Measurements from ENCODE around the gene ERO1B. TPM values are rescaled to one million over a fixed set of nuclear protein-coding genes. Genes with fewer than 3 reads are reported as not detected.
"Not testable (repeated sequence)": the region's sequence is repeated elsewhere in the genome, so short reads cannot be mapped to it uniquely, and the experiment has no call there.

ERO1B gene
- total and polyA plus RNA-seq, 2 donors: 4.3 to 14.2 TPM

DNA sequence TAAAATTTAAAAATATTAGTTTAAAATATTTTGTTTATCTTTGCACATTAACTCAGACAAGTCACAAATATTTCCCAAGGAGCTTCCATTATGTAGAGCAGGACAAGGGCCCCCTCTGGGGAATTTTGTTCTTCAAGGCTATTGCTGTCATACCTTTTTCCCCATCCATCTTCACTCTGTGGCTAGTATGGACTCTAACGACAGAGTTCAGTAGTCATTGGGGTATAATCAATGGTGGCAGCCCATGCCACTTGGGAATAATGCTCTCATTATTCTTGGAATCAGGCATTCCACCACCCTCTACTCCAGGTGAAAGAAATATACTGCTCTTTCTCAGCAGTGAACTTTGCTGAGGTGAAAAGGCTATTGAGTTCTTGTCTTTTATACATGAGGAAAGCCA is 38.5 kb upstream of the ERO1B start:
- Histone ChIP-seq H3K27ac (ENCODE audit: low read depth in 1 of 2, low read length in 1 of 2) (no peak overlapping the region), H3K4me3 (ENCODE audit: low read length in 2 of 2) (no peak overlapping the region), H3K9me3 (ENCODE audit: control insufficient read depth in 2 of 2, insufficient read depth in 1 of 2, low read length in 1 of 2) (peaks cover 0 to 5% of the 10 kb centered on the region in 2 donors), H3K36me3 (ENCODE audit: control insufficient read depth in 2 of 2, insufficient read depth in 2 of 2, low read length in 1 of 2) (no peaks in the 10 kb centered on the region), H3K27me3 (ENCODE audit: control insufficient read depth in 2 of 2, insufficient read depth in 1 of 2, low read length in 1 of 2) (no peaks in the 10 kb centered on the region), H3K4me1 (ENCODE audit: control insufficient read depth in 2 of 2, insufficient read depth in 2 of 2, low read length in 2 of 2) (no peaks in the 10 kb centered on the region)
- WGBS: 96% methylated on average over 1 of the region's 1 CpG
- DNase-seq (ENCODE audit: low read depth in 6 of 9, low spot score in 9 of 9): no peak

DNA sequence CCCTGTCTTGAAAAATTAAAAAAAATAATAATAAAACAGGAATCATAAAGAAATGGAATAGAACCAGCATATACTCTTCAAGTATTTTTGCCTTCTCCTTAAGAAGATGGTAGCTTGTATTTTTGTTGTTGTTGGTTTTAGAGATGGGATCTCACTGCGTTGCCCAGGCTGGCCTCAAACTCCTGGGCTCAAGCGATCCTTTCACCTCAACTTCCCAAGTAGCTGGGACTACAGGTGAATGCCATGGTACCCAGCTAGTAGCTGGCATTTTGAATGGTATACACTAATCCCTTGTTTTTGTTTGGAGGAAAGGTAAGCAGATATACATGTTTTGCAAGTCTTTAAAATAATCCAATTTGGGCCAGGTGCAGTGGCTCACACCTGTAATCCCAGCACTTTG is 34.7 kb upstream of the ERO1B start:
- Histone ChIP-seq H3K4me3 (ENCODE audit: low read length in 2 of 2) (no peak overlapping the region), H3K4me1 (ENCODE audit: control insufficient read depth in 2 of 2, insufficient read depth in 2 of 2, low read length in 2 of 2) (no peaks in the 10 kb centered on the region), H3K9me3 (ENCODE audit: control insufficient read depth in 2 of 2, insufficient read depth in 1 of 2, low read length in 1 of 2) (no peaks in the 10 kb centered on the region), H3K36me3 (ENCODE audit: control insufficient read depth in 2 of 2, insufficient read depth in 2 of 2, low read length in 1 of 2) (no peaks in the 10 kb centered on the region), H3K27ac (ENCODE audit: low read depth in 1 of 2, low read length in 1 of 2) (no peak overlapping the region), H3K27me3 (ENCODE audit: control insufficient read depth in 2 of 2, insufficient read depth in 1 of 2, low read length in 1 of 2) (no peaks in the 10 kb centered on the region)
- no peak for DNase-seq (ENCODE audit: low read depth in 6 of 9, low spot score in 9 of 9)
- over 99% methylated on average over 2 of the region's 2 CpGs for WGBS

- no peak overlapping the region for H3K4me3 ChIP-seq (ENCODE audit: low read length in 2 of 2)
- H3K27ac ChIP-seq (ENCODE audit: low read depth in 1 of 2, low read length in 1 of 2): no peak overlapping the region
- H3K27me3 ChIP-seq (ENCODE audit: control insufficient read depth in 2 of 2, insufficient read depth in 1 of 2, low read length in 1 of 2): no peaks in the 10 kb centered on the region
- H3K4me1 ChIP-seq (ENCODE audit: control insufficient read depth in 2 of 2, insufficient read depth in 2 of 2, low read length in 2 of 2): no peaks in the 10 kb centered on the region
- WGBS: 95% methylated on average over 2 of the region's 2 CpGs
- H3K9me3 ChIP-seq (ENCODE audit: control insufficient read depth in 2 of 2, insufficient read depth in 1 of 2, low read length in 1 of 2): no peaks in the 10 kb centered on the region
- DNase-seq (ENCODE audit: low read depth in 6 of 9, low spot score in 9 of 9): no peak
- H3K36me3 ChIP-seq (ENCODE audit: control insufficient read depth in 2 of 2, insufficient read depth in 2 of 2, low read length in 1 of 2): no peaks in the 10 kb centered on the region
These were observed 33.8 kb upstream of the ERO1B start for GRCh38 chr1:236315518-236315917.

DNA sequence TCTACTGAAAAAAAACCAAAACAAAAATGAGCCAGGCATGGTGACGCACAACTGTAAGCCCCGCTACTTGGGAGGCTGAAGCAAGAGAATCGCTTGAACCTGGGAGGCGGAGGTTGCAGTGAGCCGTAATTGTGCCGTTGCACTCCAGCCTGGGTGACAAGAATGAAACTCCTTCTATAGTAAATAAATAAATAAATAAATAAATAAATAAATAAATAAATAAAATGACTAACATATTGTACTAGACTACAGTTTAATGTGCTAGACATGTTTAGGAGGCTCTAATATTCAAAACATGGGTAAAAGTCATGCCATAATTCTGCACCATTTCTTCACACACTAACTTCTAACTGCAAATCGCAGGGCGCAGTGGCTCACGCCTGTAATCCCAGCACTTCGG is 33.3 kb upstream of the ERO1B start:
- WGBS: 97% methylated on average over 10 of the region's 10 CpGs
- H3K27ac ChIP-seq (ENCODE audit: low read depth in 1 of 2, low read length in 1 of 2): no peak overlapping the region
- H3K9me3 ChIP-seq (ENCODE audit: control insufficient read depth in 2 of 2, insufficient read depth in 1 of 2, low read length in 1 of 2): no peaks in the 10 kb centered on the region
- H3K4me3 ChIP-seq (ENCODE audit: low read length in 2 of 2): no peak overlapping the region
- no peak for DNase-seq (ENCODE audit: low read depth in 6 of 9, low spot score in 9 of 9)
- no peaks in the 10 kb centered on the region for H3K36me3 ChIP-seq (ENCODE audit: control insufficient read depth in 2 of 2, insufficient read depth in 2 of 2, low read length in 1 of 2)
- H3K4me1 ChIP-seq (ENCODE audit: control insufficient read depth in 2 of 2, insufficient read depth in 2 of 2, low read length in 2 of 2): no peaks in the 10 kb centered on the region
- H3K27me3 ChIP-seq (ENCODE audit: control insufficient read depth in 2 of 2, insufficient read depth in 1 of 2, low read length in 1 of 2): no peaks in the 10 kb centered on the region

DNA sequence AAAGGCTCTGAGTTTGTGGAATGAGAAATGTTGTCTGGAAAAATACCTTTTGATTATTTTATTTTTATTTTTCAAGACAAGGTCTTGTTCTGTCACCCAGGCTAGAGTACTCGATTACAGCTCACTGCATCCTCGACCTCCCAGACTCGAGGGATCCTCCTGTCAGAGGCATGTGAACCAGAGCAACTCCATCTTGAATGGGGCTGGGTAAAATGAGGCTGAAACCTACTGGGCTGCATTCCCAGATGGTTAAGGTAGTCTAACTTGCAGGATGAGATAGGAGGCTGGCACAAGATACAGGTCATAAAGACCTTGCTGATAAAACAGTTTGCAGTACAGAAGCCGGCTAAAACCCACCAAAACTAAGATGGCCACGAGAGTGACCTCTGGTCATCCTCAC is 32.3 kb upstream of the ERO1B start:
- not testable (repeated sequence) for DNase-seq (ENCODE audit: low read depth in 6 of 9, low spot score in 9 of 9); H3K9me3 ChIP-seq (ENCODE audit: control insufficient read depth in 2 of 2, insufficient read depth in 1 of 2, low read length in 1 of 2); H3K4me3 ChIP-seq (ENCODE audit: low read length in 2 of 2); H3K27me3 ChIP-seq (ENCODE audit: control insufficient read depth in 2 of 2, insufficient read depth in 1 of 2, low read length in 1 of 2); H3K27ac ChIP-seq (ENCODE audit: low read depth in 1 of 2, low read length in 1 of 2); H3K36me3 ChIP-seq (ENCODE audit: control insufficient read depth in 2 of 2, insufficient read depth in 2 of 2, low read length in 1 of 2); H3K4me1 ChIP-seq (ENCODE audit: control insufficient read depth in 2 of 2, insufficient read depth in 2 of 2, low read length in 2 of 2)
- 95% methylated on average over 5 of the region's 5 CpGs for WGBS

- Histone ChIP-seq H3K4me1 (ENCODE audit: control insufficient read depth in 2 of 2, insufficient read depth in 2 of 2, low read length in 2 of 2) (no peaks in the 10 kb centered on the region), H3K4me3 (ENCODE audit: low read length in 2 of 2) (no peak overlapping the region), H3K27me3 (ENCODE audit: control insufficient read depth in 2 of 2, insufficient read depth in 1 of 2, low read length in 1 of 2) (no peaks in the 10 kb centered on the region), H3K27ac (ENCODE audit: low read depth in 1 of 2, low read length in 1 of 2) (no peak overlapping the region), H3K36me3 (ENCODE audit: control insufficient read depth in 2 of 2, insufficient read depth in 2 of 2, low read length in 1 of 2) (no peaks in the 10 kb centered on the region), H3K9me3 (ENCODE audit: control insufficient read depth in 2 of 2, insufficient read depth in 1 of 2, low read length in 1 of 2) (no peaks in the 10 kb centered on the region)
- 93% methylated on average over 2 of the region's 2 CpGs for WGBS
- no peak for DNase-seq (ENCODE audit: low read depth in 6 of 9, low spot score in 9 of 9)
These were observed 31.7 kb upstream of the ERO1B start for GRCh38 chr1:236313427-236313826.

GRCh38 chr1:236311040-236311439 is 29.3 kb upstream of the ERO1B start:
- Histone ChIP-seq H3K27ac (ENCODE audit: low read depth in 1 of 2, low read length in 1 of 2) (no peak overlapping the region), H3K9me3 (ENCODE audit: control insufficient read depth in 2 of 2, insufficient read depth in 1 of 2, low read length in 1 of 2) (no peaks in the 10 kb centered on the region), H3K4me1 (ENCODE audit: control insufficient read depth in 2 of 2, insufficient read depth in 2 of 2, low read length in 2 of 2) (no peaks in the 10 kb centered on the region), H3K27me3 (ENCODE audit: control insufficient read depth in 2 of 2, insufficient read depth in 1 of 2, low read length in 1 of 2) (no peaks in the 10 kb centered on the region), H3K36me3 (ENCODE audit: control insufficient read depth in 2 of 2, insufficient read depth in 2 of 2, low read length in 1 of 2) (no peaks in the 10 kb centered on the region), H3K4me3 (ENCODE audit: low read length in 2 of 2) (no peak overlapping the region)
- DNase-seq (ENCODE audit: low read depth in 6 of 9, low spot score in 9 of 9): no peak
- 88% methylated on average over 4 of the region's 4 CpGs for WGBS

GRCh38 chr1:236308827-236309226 is 27.1 kb upstream of the ERO1B start:
- 97% methylated on average over 5 of the region's 5 CpGs for WGBS
- Histone ChIP-seq H3K36me3 (ENCODE audit: control insufficient read depth in 2 of 2, insufficient read depth in 2 of 2, low read length in 1 of 2) (no peaks in the 10 kb centered on the region), H3K9me3 (ENCODE audit: control insufficient read depth in 2 of 2, insufficient read depth in 1 of 2, low read length in 1 of 2) (no peaks in the 10 kb centered on the region), H3K4me3 (ENCODE audit: low read length in 2 of 2) (no peak overlapping the region), H3K27me3 (ENCODE audit: control insufficient read depth in 2 of 2, insufficient read depth in 1 of 2, low read length in 1 of 2) (no peaks in the 10 kb centered on the region), H3K4me1 (ENCODE audit: control insufficient read depth in 2 of 2, insufficient read depth in 2 of 2, low read length in 2 of 2) (no peaks in the 10 kb centered on the region), H3K27ac (ENCODE audit: low read depth in 1 of 2, low read length in 1 of 2) (no peak overlapping the region)
- DNase-seq (ENCODE audit: low read depth in 6 of 9, low spot score in 9 of 9): no peak

GRCh38 chr1:236307435-236307834 is 25.7 kb upstream of the ERO1B start:
- DNase-seq (ENCODE audit: low read depth in 6 of 9, low spot score in 9 of 9): no peak
- no peaks in the 10 kb centered on the region for H3K36me3 ChIP-seq (ENCODE audit: control insufficient read depth in 2 of 2, insufficient read depth in 2 of 2, low read length in 1 of 2)
- 91% methylated on average over 6 of the region's 6 CpGs for WGBS

DNA sequence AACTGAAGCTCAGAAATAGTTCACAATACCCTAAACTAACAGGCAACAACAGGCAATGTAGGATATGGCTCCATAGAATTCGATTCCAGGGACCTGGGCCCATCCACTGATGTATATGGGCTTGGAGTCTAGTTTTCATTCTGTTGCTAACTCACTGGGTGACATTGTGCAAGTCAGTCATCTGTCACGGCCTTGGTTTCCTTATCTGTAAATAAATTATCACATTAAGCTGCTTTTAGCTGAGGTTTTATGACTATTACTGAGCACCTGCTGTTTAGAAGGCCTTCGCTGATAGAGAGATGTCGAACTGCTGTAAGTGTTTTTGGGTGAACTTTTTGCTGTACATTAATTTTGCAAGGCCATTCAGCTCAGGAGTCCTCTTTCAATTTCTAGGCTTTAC is 22.9 kb upstream of the ERO1B start:
- 94% methylated on average over 4 of the region's 4 CpGs for WGBS
- no peaks in the 10 kb centered on the region for H3K4me1 ChIP-seq (ENCODE audit: control insufficient read depth in 2 of 2, insufficient read depth in 2 of 2, low read length in 2 of 2)
- DNase-seq (ENCODE audit: low read depth in 6 of 9, low spot score in 9 of 9): no peak

More at GRCh38 chr1:236307435-236307834, 25.7 kb upstream of the ERO1B start:
- Histone ChIP-seq H3K9me3 (ENCODE audit: control insufficient read depth in 2 of 2, insufficient read depth in 1 of 2, low read length in 1 of 2) (no peaks in the 10 kb centered on the region), H3K4me3 (ENCODE audit: low read length in 2 of 2) (no peak overlapping the region), H3K27ac (ENCODE audit: low read depth in 1 of 2, low read length in 1 of 2) (no peak overlapping the region), H3K4me1 (ENCODE audit: control insufficient read depth in 2 of 2, insufficient read depth in 2 of 2, low read length in 2 of 2) (no peaks in the 10 kb centered on the region), H3K27me3 (ENCODE audit: control insufficient read depth in 2 of 2, insufficient read depth in 1 of 2, low read length in 1 of 2) (no peaks in the 10 kb centered on the region)

More for the DNA sequence above, 22.9 kb upstream of the ERO1B start:
- Histone ChIP-seq H3K27me3 (ENCODE audit: control insufficient read depth in 2 of 2, insufficient read depth in 1 of 2, low read length in 1 of 2) (no peaks in the 10 kb centered on the region), H3K27ac (ENCODE audit: low read depth in 1 of 2, low read length in 1 of 2) (no peak overlapping the region), H3K4me3 (ENCODE audit: low read length in 2 of 2) (no peak overlapping the region), H3K9me3 (ENCODE audit: control insufficient read depth in 2 of 2, insufficient read depth in 1 of 2, low read length in 1 of 2) (no peaks in the 10 kb centered on the region), H3K36me3 (ENCODE audit: control insufficient read depth in 2 of 2, insufficient read depth in 2 of 2, low read length in 1 of 2) (no peaks in the 10 kb centered on the region)
